ENCODE measurements around the gene SNTG2. TPM values are rescaled to one million over a fixed set of nuclear protein-coding genes. Genes with fewer than 3 reads are reported as not detected.
A peak's percentile ranks its signal among the peaks of the same experiment; 100 is the strongest.

Gene SNTG2
- total and polyA plus RNA-seq, 10 donors, result 1.9 to 59.4 (median 18.3) TPM

- Histone ChIP-seq H3K27ac (no peak overlapping the region), H3K27me3 (replicated peaks in 1 of 7) (no peaks in the 10 kb centered on the region), H3K36me3 (no peaks in the 10 kb centered on the region), H3K4me3 (no peak overlapping the region), H3K4me1 (peaks cover 9 to 30% (median 15%) of the 10 kb centered on the region in 6 donors), H3K9me3 (peaks cover 0 to 17% (median 12%) of the 10 kb centered on the region in 8 donors)
- no peak for DNase-seq
- TF ChIP-seq POLR2A (IDR thresholded peaks at IDR 0.05) (no peak), POLR2AphosphoS5 (IDR thresholded peaks at IDR 0.05) (no peak), CTCF (IDR thresholded peaks at IDR 0.05 in 8 of 11, conservative IDR thresholded peaks at IDR 0.05 in 3 of 11) (no peak)
- intact Hi-C loops (cut with DNase I; ENCODE audit: low total_unique reads), result no loop called here
- WGBS, 5 donors, result 74 to 90% (median 85%) methylated on average over 3 of the region's 3 CpGs
Observed at GRCh38 chr2:973129-973528, 22.5 kb downstream of the SNTG2 start.

DNA sequence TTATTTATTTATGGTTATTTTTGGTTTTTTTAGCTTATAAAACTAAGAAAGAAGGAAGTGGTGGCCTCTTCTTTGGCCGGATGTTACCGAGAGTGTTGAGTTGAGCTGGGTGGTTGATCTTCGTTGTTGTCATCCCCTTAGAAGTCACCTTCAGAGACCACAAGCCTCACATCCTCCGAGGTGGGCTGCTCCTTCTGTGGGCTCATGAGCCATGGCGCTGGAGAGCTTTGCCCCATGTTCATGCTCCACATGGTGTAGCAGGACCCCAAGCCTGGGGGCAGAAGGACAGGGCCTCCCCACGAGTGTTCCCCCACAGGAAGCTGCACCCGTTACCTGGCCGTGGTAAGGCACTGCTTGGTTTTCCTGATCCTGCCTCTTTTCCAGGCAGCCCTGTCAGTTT lies 23.4 kb downstream of the SNTG2 start:
- H3K27me3 ChIP-seq (replicated peaks in 1 of 7), result no peaks in the 10 kb centered on the region
- TF ChIP-seq CTCF (IDR thresholded peaks at IDR 0.05 in 8 of 11, conservative IDR thresholded peaks at IDR 0.05 in 3 of 11) (no peak), POLR2AphosphoS5 (IDR thresholded peaks at IDR 0.05) (peak in 2 of 3 donors; percentile 23 to 41), POLR2A (IDR thresholded peaks at IDR 0.05) (no peak)
- H3K36me3 ChIP-seq, result no peaks in the 10 kb centered on the region
- peaks cover 0 to 9% (median 3%) of the 10 kb centered on the region in 8 donors for H3K9me3 ChIP-seq
- no peak overlapping the region for H3K4me3 ChIP-seq
- intact Hi-C loops (cut with DNase I; ENCODE audit: low total_unique reads), result no loop called here
- H3K4me1 ChIP-seq, result peaks cover 9 to 30% (median 15%) of the 10 kb centered on the region in 6 donors
- DNase-seq, result peak; percentile 76
- peak overlapping the region in 3 of 8 donors; percentile 27 to 34 (median 31) for H3K27ac ChIP-seq
- WGBS, 5 donors, result 13 to 23% (median 16%) methylated on average over 6 to 8 of the region's 8 CpGs

GRCh38 chr2:974502-974901 lies 23.9 kb downstream of the SNTG2 start:
- H3K4me1 ChIP-seq, result peaks cover 9 to 30% (median 15%) of the 10 kb centered on the region in 6 donors
- H3K27ac ChIP-seq, result peak overlapping the region in 3 of 8 donors; percentile 27 to 34 (median 31)
- H3K27me3 ChIP-seq (replicated peaks in 1 of 7), result peaks cover 0 to 4% (median 0%) of the 10 kb centered on the region in 7 donors
- H3K9me3 ChIP-seq, result peaks cover 0 to 5% (median 0%) of the 10 kb centered on the region in 8 donors
- H3K36me3 ChIP-seq, result no peaks in the 10 kb centered on the region
- WGBS, 5 donors, result 0 to 9% (median 4%) methylated on average over 2 of the region's 2 CpGs
- no peak overlapping the region for H3K4me3 ChIP-seq
- intact Hi-C loops (cut with DNase I; ENCODE audit: low total_unique reads), result no loop called here
- no peak for TF ChIP-seq CTCF (IDR thresholded peaks at IDR 0.05 in 8 of 11, conservative IDR thresholded peaks at IDR 0.05 in 3 of 11)
- no peak for DNase-seq

DNA sequence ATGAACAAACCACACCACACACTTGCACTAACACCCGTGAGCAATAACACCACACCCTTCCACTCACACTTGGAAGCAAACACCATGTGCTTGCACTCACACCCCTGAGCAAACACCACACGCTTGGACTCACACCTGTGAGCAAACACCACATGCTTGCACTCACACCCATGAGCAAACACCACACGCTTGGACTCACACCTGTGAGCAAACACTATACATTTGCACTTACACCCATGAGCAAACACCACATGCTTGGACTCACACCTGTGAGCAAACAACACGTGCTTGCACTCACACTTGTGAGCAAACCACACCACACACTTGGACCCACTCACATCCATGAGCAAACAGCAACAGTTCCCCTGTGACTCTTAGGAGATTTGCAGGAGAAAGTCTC lies 24.4 kb downstream of the SNTG2 start:
- no peak for TF ChIP-seq POLR2AphosphoS5 (IDR thresholded peaks at IDR 0.05)
- TF ChIP-seq CTCF (IDR thresholded peaks at IDR 0.05 in 8 of 11, conservative IDR thresholded peaks at IDR 0.05 in 3 of 11), result no peak
- no peak for TF ChIP-seq POLR2A (IDR thresholded peaks at IDR 0.05)
- H3K4me3 ChIP-seq, result no peak overlapping the region
- peaks cover 9 to 30% (median 15%) of the 10 kb centered on the region in 6 donors for H3K4me1 ChIP-seq
- WGBS, 5 donors, result 66 to 79% (median 73%) methylated on average over 4 of the region's 4 CpGs
- no peaks in the 10 kb centered on the region for H3K9me3 ChIP-seq
- no peak for DNase-seq
- peaks cover 0 to 5% (median 0%) of the 10 kb centered on the region in 7 donors for H3K27me3 ChIP-seq (replicated peaks in 1 of 7)
- intact Hi-C loops (cut with DNase I; ENCODE audit: low total_unique reads), result no loop called here
- H3K27ac ChIP-seq, result no peak overlapping the region
- no peaks in the 10 kb centered on the region for H3K36me3 ChIP-seq

Measured in spleen (tissue), 11 donors.